ENCODE measurements around the gene PTCHD1. TPM values are rescaled to one million over a fixed set of nuclear protein-coding genes. Genes with fewer than 3 reads are reported as not detected.

The PTCHD1 gene
- total and polyA plus RNA-seq, 8 donors = under 0.01 to 0.16 (median 0.04) TPM; not detected in 1

GRCh38 chrX:23332888-23333821, 1.5 kb upstream of the PTCHD1 start:
- no peaks in the 10 kb centered on the region for H3K9me3 ChIP-seq
- intact Hi-C loops (cut with DNase I) = no loop called here
- H3K27me3 ChIP-seq = peaks cover 0 to 25% (median 4%) of the 10 kb centered on the region in 4 donors
- no peak overlapping the region for H3K27ac ChIP-seq
- ATAC-seq = peak; percentile 35 to 42 (median 40)
- peak in 1 of 6 donors; percentile 56 for DNase-seq
- H3K36me3 ChIP-seq = no peaks in the 10 kb centered on the region
- WGBS, 2 donors = 2 to 24% methylated on average over 69 to 74 of the region's 75 CpGs
- H3K4me3 ChIP-seq = peak overlapping the region in 2 of 4 donors; percentile 24 to 36
- FAIRE-seq = no peak
- TF ChIP-seq CTCF (IDR thresholded peaks at IDR 0.05) = no peak
- no peaks in the 10 kb centered on the region for H3K4me1 ChIP-seq

GRCh38 chrX:23333842-23334520, 668 bp upstream of the PTCHD1 start:
- H3K27me3 ChIP-seq = peaks cover 0 to 33% (median 4%) of the 10 kb centered on the region in 4 donors
- H3K27ac ChIP-seq = no peak overlapping the region
- H3K36me3 ChIP-seq = no peaks in the 10 kb centered on the region
- H3K4me1 ChIP-seq = no peaks in the 10 kb centered on the region
- intact Hi-C loops (cut with DNase I) = no loop called here
- peak overlapping the region in 2 of 4 donors; percentile 24 to 36 for H3K4me3 ChIP-seq
- no peak for TF ChIP-seq CTCF (IDR thresholded peaks at IDR 0.05)
- no peaks in the 10 kb centered on the region for H3K9me3 ChIP-seq
- ATAC-seq (peak; percentile 55 to 77 (median 67)), DNase-seq (peak in 2 of 6 donors; percentile 60 to 67), FAIRE-seq (no peak)
- 1 to 28% methylated on average over 54 of the region's 54 CpGs for WGBS, 2 donors

- intact Hi-C loops (cut with DNase I) = no loop called here
- Histone ChIP-seq H3K27me3 (peaks cover 0 to 36% (median 4%) of the 10 kb centered on the region in 4 donors), H3K36me3 (no peaks in the 10 kb centered on the region), H3K9me3 (no peaks in the 10 kb centered on the region), H3K27ac (no peak overlapping the region), H3K4me3 (peak overlapping the region in 2 of 4 donors; percentile 24 to 36), H3K4me1 (no peaks in the 10 kb centered on the region)
- DNase-seq = peak in 1 of 6 donors; percentile 22
- 2 to 34% methylated on average over 15 to 54 of the region's 63 CpGs for WGBS, 2 donors
- no peak for TF ChIP-seq CTCF (IDR thresholded peaks at IDR 0.05)
- no peak for ATAC-seq
- FAIRE-seq = no peak
Observed at GRCh38 chrX:23334521-23334847, 165 bp upstream of the PTCHD1 start.

- no peak for TF ChIP-seq CTCF (IDR thresholded peaks at IDR 0.05)
- Histone ChIP-seq H3K9me3 (no peaks in the 10 kb centered on the region), H3K4me3 (no peak overlapping the region), H3K36me3 (no peaks in the 10 kb centered on the region), H3K4me1 (no peaks in the 10 kb centered on the region), H3K27ac (no peak overlapping the region), H3K27me3 (peaks cover 0 to 36% (median 4%) of the 10 kb centered on the region in 4 donors)
- DNase-seq (no peak), ATAC-seq (no peak), FAIRE-seq (peak; percentile 66)
- 72 to 84% methylated on average over 4 of the region's 4 CpGs for WGBS, 2 donors
- intact Hi-C loops (cut with DNase I) = no loop called here
Observed at GRCh38 chrX:23338334-23338733, 3.7 kb downstream of the PTCHD1 start.
